SK-N-MC (cell line): ENCODE results near the gene RGS3.

Experiments
- EZH2 ChIP-seq: fragments of 200-600 bp; sonication (generic); IDR thresholded peaks from one replicate; pipeline ENCODE4 v1.6.1; 2017; ENCODE audit warnings: antibody characterized with exemption
- FOXP2 ChIP-seq: optimal IDR thresholded peaks from 2 replicates; pipeline ENCODE3; 2011; ENCODE audit warnings: mild to moderate bottlenecking, moderate library complexity; ENCODE audit not compliant: insufficient read depth; ENCODE audit errors: extremely low read length, control extremely low read depth

- no peak for TF ChIP-seq EZH2
- TF ChIP-seq FOXP2, result no peak
Measured at GRCh38 chr9:113515862-113516261, 52.3 kb downstream of the RGS3 start.
